Type B pancreatic cell (in vitro differentiated cells): ENCODE results near the gene ERICH4. TPM values are rescaled to one million over a fixed set of nuclear protein-coding genes. Genes with fewer than 3 reads are reported as not detected.
"Not testable (repeated sequence)": the region's sequence is repeated elsewhere in the genome, so short reads cannot be mapped to it uniquely, and the experiment has no call there.

Experiments
- DNase-seq: peaks from one replicate; pipeline ENCODE4 v3.0.0; 2021; ENCODE audit warnings: mixed read lengths; ENCODE audit not compliant: unreplicated experiment; ENCODE audit errors: extremely low spot score
- H3K27ac Mint-ChIP-seq: 2 replicates; pipeline ENCODE4 v1.8.0; 2021; ENCODE audit warnings: mild to moderate bottlenecking, mixed read lengths
- H3K27me3 Mint-ChIP-seq: 2 replicates; pipeline ENCODE4 v1.8.0; 2021; ENCODE audit warnings: mixed read lengths
- H3K36me3 Mint-ChIP-seq: 2 replicates; pipeline ENCODE4 v1.8.0; 2021; ENCODE audit warnings: mixed read lengths
- H3K4me1 Mint-ChIP-seq: one replicate; pipeline ENCODE4 v1.8.0; 2021; ENCODE audit warnings: mixed read lengths; ENCODE audit not compliant: unreplicated experiment
- H3K4me3 Mint-ChIP-seq: 2 replicates; pipeline ENCODE4 v1.8.0; 2021; ENCODE audit warnings: mild to moderate bottlenecking, mixed read lengths
- H3K9me3 Mint-ChIP-seq: 2 replicates; pipeline ENCODE4 v1.8.0; 2021; ENCODE audit warnings: mixed read lengths
- total RNA-seq: library from RNA; stranded (reverse); gene quantifications from 2 replicates; pipeline ENCODE4 v1.2.1, GENCODE V29; 2021; ENCODE audit warnings: low replicate concordance
- TF ChIP-seq, protein P1 (sequence below): fragments of 200-600 bp; sonication (generic); conservative IDR thresholded peaks from 2 replicates; pipeline ENCODE4 v1.5.0; 2021; ENCODE audit warnings: antibody characterized with exemption, mild to moderate bottlenecking

The ERICH4 gene
- total RNA-seq, 1 donor from 2014 or later: 0.56 TPM

DNA sequence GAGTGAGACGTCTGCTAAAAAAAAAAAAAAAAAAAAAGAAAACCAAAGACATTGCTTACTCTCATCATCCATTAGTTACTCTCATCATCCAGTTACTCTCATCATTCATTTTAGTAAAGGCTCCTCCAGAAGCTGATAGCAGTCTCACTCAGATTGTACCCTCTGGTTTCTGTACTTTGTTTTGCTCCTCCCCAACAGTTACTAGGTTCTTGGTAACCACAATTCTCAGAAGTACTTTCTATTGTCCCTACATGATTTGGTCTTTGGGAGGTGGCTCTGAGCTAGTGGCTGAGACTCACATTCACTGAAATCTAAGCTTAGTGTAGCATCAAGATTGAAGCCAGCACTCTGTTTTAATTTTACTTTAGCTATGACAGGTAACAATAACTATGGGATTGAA, 14.3 kb downstream of the ERICH4 start:
- TF ChIP-seq, protein P1, sequence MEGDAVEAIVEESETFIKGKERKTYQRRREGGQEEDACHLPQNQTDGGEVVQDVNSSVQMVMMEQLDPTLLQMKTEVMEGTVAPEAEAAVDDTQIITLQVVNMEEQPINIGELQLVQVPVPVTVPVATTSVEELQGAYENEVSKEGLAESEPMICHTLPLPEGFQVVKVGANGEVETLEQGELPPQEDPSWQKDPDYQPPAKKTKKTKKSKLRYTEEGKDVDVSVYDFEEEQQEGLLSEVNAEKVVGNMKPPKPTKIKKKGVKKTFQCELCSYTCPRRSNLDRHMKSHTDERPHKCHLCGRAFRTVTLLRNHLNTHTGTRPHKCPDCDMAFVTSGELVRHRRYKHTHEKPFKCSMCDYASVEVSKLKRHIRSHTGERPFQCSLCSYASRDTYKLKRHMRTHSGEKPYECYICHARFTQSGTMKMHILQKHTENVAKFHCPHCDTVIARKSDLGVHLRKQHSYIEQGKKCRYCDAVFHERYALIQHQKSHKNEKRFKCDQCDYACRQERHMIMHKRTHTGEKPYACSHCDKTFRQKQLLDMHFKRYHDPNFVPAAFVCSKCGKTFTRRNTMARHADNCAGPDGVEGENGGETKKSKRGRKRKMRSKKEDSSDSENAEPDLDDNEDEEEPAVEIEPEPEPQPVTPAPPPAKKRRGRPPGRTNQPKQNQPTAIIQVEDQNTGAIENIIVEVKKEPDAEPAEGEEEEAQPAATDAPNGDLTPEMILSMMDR: no peak
- H3K9me3 Mint-ChIP-seq: peaks cover 3% of the 10 kb centered on the region
- no peak overlapping the region for H3K4me3 Mint-ChIP-seq
- H3K27ac Mint-ChIP-seq: no peak overlapping the region
- DNase-seq: no peak
- no peaks in the 10 kb centered on the region for H3K4me1 Mint-ChIP-seq
- H3K27me3 Mint-ChIP-seq: peaks cover 33% of the 10 kb centered on the region
- no peaks in the 10 kb centered on the region for H3K36me3 Mint-ChIP-seq

DNA sequence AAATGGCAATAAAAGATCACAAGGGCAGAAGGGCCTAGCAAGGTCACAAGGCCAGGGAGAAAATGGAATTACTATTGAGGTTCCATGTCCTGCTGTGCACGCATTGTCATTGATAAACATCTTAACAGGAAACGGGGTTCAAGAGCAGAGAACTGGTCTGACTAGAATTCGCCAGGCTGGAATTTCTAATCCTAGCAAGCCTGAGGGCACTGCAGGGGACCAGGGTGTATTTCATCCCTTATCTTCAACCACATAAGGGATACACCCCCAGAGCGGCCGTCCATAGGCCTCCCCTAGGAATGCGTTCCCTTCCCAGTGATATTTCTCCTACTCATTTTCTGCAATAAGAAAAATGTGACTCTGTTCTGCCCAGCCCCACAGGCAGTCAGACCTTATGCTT, 19.5 kb downstream of the ERICH4 start:
- Mint-ChIP-seq H3K36me3 (no peaks in the 10 kb centered on the region), H3K4me1 (no peaks in the 10 kb centered on the region), H3K9me3 (peaks cover 4% of the 10 kb centered on the region), H3K4me3 (no peak overlapping the region), H3K27ac (no peak overlapping the region), H3K27me3 (peaks cover 34% of the 10 kb centered on the region)
- TF ChIP-seq, protein P1: no peak
- DNase-seq: no peak

DNA sequence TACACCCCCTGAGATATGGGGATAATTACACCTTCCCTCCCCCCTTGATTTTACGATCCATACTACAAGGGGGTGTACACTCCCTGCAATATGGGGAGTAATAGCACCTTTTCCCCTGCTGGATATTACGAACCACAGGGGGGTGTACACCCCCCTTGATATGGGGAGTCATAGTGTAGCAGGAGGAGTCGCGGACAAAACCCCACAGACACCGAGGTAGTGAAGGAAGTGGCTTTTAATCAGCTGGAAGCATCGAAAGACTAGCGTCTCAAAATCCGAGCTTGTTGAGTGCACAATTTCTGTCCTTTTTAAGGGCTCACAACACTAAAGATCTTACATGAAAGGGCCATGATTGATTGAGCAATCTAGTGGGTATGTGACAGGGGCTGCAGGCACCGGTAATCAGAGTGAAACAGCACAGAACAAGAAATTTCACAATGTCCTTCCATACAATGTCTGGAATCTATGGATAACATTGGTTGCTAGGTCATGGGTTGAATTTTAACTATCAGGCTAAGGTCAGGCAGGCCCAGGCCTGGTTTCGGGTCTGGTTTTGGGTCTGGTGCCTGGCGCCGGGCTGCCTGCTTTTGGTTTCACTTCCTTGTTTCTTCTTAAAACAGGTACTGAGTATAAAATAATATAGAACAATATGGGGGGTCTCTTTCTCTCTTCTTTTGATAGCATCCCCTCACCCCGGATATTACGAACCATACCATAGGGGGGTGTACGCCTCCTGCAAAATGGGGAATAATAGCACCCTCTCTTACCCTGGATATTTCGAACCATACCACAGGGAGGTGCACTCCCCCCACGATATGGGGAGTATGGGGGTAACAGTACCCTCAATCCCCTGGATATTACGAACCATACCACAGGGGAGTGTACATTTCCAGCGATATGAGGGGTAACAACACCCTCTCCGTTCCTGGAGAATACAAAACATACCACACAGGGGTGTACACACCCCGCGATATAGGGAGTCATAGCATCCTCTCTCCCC, 20.6 kb downstream of the ERICH4 start:
- DNase-seq, H3K9me3 Mint-ChIP-seq, H3K27ac Mint-ChIP-seq: not testable (repeated sequence)

DNA sequence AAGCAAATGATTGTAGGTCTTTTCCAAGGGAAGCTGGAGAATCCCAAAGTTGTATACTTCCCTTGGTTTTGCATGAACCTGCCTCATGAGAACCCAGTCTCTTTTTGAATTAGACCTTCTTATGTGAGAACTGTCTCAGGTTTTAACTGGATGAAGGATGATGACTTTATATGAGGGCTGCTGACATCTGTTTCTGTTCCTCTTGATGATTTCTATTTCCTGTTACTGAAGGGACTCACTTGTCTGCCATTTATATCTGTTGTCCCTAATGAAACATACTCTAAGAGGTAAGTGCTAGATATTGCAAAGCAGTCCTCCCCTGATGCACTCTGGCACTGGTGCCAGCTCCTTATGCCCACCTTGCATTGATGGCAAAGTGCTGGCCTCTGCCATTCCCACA, 33.6 kb downstream of the ERICH4 start:
- Mint-ChIP-seq H3K27ac (no peak overlapping the region), H3K9me3 (no peaks in the 10 kb centered on the region), H3K4me1 (no peaks in the 10 kb centered on the region), H3K27me3 (peaks cover 13% of the 10 kb centered on the region), H3K4me3 (no peak overlapping the region), H3K36me3 (no peaks in the 10 kb centered on the region)
- DNase-seq: no peak
- TF ChIP-seq, protein P1: no peak

More for the DNA sequence above, 20.6 kb downstream of the ERICH4 start:
- H3K27me3 Mint-ChIP-seq: peaks cover 31% of the 10 kb centered on the region
- not testable (repeated sequence) for H3K4me1 Mint-ChIP-seq, H3K36me3 Mint-ChIP-seq, H3K4me3 Mint-ChIP-seq

DNA sequence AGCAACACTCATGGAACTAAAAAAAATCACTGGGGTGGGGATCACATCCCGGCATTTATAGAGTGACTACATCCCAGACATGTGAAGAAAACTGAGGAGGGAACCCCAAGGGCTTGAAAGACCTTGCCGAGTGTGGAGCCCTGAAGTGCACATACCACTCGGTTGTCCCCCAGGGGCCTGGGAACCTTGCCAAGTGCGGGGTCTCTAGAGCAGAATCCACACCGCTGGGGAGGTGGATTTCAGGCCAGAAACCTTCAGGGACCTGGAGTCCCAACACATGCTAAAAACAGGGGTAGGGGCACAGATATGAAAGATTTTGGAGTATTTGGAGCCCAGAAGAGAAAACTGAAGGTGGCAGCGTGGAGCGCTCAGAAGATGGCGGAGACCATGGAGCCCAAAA, 35.2 kb downstream of the ERICH4 start:
- Mint-ChIP-seq H3K36me3 (no peaks in the 10 kb centered on the region), H3K27me3 (peaks cover 3% of the 10 kb centered on the region), H3K4me3 (no peak overlapping the region), H3K4me1 (no peaks in the 10 kb centered on the region), H3K27ac (no peak overlapping the region), H3K9me3 (no peaks in the 10 kb centered on the region)
- no peak for DNase-seq
- TF ChIP-seq, protein P1: no peak
